GM19467 (cell line): ENCODE measurements around the gene SNX21.
A peak's percentile ranks its signal among the peaks of the same experiment; 100 is the strongest.

Source experiments
- ATAC-seq: cut with Tn5 transposase; IDR thresholded peaks from one replicate; pipeline ENCODE4 v1.9.1; 2021; ENCODE audit warnings: mild to moderate bottlenecking, moderate library complexity; ENCODE audit not compliant: unreplicated experiment

The SNX21 gene

DNA sequence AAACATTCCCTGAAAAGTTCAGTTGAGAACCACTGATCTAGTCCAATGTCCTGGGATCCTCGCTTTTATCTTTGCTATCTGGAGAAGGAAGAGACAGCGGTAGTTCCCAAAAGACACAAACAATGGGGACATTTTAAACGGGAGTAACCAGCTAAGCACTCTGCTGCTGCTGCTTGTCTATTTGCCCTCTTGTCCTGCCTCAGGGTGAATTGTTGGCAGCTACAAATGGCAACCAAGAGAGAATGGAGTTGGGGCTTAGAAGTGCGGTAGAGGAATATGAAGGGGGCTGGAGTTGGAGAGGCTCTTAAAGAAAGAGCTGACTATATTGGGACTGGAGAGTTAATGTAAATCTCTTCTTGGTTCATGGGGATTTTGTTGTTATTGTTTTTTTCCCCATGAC, 41.0 kb downstream of the SNX21 start:
- no peak for ATAC-seq

DNA sequence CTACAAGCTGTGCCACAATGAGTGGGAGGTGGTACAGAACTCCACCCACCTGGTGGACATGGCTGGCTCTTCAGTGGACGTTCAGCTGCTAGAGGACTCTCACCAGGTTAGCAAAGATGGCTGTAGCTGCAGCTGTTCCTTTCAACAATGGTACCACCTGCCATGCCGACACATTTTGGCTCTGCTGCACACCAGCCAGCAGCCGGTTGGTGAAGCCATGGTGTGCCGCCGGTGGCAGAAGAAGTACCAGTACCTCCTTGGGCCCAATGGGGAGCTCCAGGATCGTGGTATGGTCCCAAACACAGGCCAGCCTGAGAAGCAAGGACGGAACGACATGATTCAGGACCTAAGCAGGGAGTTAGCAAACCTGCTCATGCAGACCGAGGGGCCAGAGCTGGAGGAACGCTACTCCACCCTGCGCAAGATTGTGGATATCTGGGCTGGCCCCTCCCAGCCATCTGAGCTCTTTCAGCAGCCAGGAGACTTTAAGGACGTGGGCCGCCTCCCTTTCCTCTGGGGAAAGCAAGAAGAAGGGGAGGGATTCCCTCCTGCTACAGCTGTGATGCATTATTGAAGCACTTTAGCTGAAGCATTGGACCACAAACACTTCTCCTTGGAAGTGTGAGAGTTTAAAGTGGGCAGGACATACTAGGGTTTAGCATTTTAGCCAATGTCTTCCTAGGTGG, 44.6 kb downstream of the SNX21 start:
- ATAC-seq = no peak

DNA sequence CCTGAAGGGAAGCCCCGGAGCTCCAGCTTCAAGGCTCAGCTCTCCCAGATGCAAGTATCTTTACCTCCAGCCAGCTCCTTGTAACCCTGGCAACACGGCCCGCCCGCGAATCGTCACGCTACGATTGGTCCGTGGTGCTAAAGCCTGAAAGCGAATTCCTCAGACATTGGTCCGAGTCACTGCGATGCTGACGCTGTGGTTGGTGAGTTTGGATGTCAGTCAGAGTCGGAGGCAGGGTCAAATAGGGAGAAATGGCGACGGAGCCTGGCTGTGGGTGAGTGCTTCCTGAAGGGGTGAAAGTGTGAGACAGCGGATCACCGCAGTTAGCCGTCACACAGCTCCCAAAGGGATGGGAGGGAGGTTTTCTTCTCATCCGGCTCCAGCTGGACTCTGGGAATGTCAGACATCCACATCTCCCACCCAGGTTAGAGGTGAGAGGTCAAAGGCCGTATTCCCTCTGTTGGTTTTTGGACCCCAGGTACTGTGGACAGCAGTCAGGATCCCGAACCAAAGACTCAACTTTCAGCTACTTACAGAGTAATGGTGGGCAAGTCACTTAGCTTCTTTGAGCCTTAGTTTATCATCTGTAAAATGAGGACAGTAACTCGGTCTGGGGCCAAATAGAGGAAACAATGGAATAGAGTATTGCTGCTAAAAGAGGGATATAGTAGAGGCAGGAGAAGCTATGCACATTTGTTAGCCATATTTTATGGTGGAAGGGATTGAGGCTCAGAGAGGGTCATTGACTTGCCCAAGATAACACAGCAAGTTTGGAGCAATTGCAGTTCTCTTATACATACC, 47.6 kb downstream of the SNX21 start, which contains the start of gene ZSWIM1:
TSS of gene ZSWIM1 (plus strand) at position 240 of the 801 bp plus-strand sequence. CDS start 1,366 bp downstream, outside the sequence.
- ATAC-seq = peak; percentile 96

- no peak for ATAC-seq
Observed at GRCh38 chr20:45882469-45883099, 49.0 kb downstream of the SNX21 start.

- ATAC-seq = no peak
Observed at GRCh38 chr20:45883100-45883469, 49.5 kb downstream of the SNX21 start.

DNA sequence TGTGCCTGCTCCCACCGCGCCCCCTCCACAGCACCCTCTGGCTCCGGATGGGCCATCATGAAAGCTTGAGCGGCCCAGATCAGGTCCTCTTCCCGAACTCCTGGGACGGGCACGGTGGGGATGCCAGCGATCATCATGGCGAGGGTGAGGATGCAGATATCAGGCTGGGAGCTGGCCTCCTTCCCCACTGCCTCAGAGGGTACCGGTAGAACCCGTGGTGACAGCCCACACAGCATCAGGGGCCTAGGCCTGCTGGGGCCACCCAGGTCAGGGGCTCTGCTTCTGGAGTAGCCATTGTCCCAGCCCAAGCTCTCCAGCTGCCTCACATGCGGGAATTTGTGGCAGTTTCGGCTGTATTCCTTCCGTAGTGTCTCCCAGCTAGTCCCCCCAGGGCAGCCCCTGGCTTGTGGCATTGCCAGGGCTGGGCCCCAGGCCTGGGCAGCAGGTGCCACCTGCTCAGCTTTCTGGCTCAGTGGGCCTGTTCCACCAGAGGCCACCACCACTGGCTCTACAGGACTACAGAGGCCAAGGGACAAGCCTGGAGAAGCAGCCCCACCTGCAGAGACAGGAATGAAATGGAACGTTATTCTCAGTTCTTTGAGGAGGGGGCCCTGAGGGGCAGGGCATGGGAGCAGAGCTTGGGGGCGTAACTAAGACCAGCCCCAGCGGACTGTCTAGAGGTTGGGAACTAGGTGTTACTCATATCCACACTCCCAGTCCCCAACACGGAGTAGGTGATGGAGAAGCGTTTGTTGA, 53.2 kb downstream of the SNX21 start:
- ATAC-seq = no peak

DNA sequence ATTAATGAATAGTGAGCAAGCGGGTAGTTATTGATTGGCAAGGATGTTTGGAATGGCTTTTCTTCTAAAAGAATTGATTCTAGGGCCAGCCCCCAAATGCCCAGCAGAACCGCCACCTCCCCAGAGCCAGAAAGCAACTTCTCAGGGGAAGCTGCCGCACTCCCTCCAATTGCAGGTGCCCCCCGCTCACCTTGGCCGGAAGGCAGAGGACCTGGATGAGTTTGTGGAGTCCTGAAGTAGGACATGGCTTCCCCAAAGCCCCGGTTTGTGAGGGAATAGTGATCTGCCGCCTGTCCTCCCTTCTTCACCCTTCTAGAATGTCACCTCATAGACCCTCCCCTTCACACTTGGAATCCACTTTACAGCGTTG, 53.7 kb downstream of the SNX21 start, which contains the start of gene SPATA25:
TSS of gene SPATA25 (minus strand) at position 277 of the 370 bp plus-strand sequence. CDS start at position 245, 32 bp downstream.
- no peak for ATAC-seq

GRCh38 chr20:45888681-45889080, 55.1 kb downstream of the SNX21 start:
- ATAC-seq = no peak

DNA sequence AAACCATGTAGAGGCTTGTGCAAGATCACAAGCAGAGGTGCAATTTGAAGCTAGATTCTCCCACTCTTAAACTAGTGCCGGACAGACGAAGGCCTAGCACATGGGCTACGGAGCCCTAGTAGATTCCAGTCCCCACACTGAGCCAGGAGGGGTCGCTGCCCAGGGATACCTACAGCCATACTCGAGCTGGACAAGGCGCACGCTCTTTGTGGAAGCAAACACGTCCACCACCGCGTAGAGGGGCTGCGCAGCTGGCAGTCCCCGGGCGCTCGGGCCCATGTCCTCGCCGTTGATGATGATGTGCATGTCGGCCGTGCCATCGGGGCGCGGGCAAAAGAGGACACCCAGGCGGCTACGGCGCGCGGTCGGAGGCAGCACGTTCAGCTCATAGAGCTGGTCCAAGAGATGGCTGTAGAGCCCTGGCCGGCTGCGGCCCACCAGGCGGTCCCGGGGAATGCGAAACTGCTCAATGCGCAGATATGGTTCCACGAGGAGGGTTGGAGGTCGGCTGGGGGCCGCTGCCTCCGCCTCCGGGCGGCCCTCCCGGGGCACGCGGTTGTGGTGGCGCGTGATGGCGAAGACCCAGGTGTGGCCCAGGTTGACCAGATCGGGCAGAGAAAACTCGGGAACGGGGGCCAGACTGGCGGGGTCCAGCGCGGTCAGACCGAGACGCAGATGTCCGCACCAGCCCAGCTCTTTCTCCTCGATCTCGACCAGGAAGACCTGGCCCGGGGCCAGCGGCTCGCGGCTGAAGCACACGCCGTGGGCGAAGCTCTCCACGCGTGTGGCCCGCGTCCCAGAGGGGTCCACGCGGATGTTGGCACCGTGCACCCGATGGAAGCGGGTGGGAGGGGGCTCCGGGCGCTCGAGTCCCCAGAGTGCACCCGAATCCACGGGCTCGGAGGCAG, 56.7 kb downstream of the SNX21 start:
- ATAC-seq = no peak

- ATAC-seq = no peak
Observed at GRCh38 chr20:45890985-45891983, 57.7 kb downstream of the SNX21 start, which contains the start of the genes CTSA and NEURL2. CTSA (plus strand) TSS chr20:45891335; CDS start chr20:45891569, 234 bp downstream. NEURL2 (minus strand) TSS chr20:45891208; CDS start chr20:45890991, 217 bp downstream.

GRCh38 chr20:45892049-45892825, 58.6 kb downstream of the SNX21 start:
- ATAC-seq = no peak
